Measurements from ENCODE around the gene PRPF6. TPM values are rescaled to one million over a fixed set of nuclear protein-coding genes. Genes with fewer than 3 reads are reported as not detected.

The PRPF6 gene
- total RNA-seq, 4 donors from 2014 or later = 34.1 to 57.4 (median 45.8) TPM

- TF ChIP-seq POLR2A (IDR thresholded peaks at IDR 0.05) (no peak), CTCF (IDR thresholded peaks at IDR 0.05) (no peak)
- no peaks in the 10 kb centered on the region for H3K36me3 ChIP-seq
- DNase-seq = no peak
- intact Hi-C loops (cut with DNase I) = no loop called here
- peak overlapping the region; percentile 80 to 92 (median 86) for H3K27ac ChIP-seq
- H3K27me3 ChIP-seq = no peaks in the 10 kb centered on the region
- peak overlapping the region; percentile 68 to 93 (median 82) for H3K4me3 ChIP-seq
- no peaks in the 10 kb centered on the region for H3K9me3 ChIP-seq
- WGBS, 2 donors = 3% methylated on average over 24 to 29 of the region's 51 CpGs
- peaks cover 26 to 50% (median 31%) of the 10 kb centered on the region in 3 donors for H3K4me1 ChIP-seq
Observed at GRCh38 chr20:64063389-64064144, 82.6 kb downstream of the PRPF6 start.

GRCh38 chr20:64064145-64064698, 83.3 kb downstream of the PRPF6 start:
- no peak for TF ChIP-seq CTCF (IDR thresholded peaks at IDR 0.05)
- TF ChIP-seq POLR2A (IDR thresholded peaks at IDR 0.05) = no peak
- H3K36me3 ChIP-seq = no peaks in the 10 kb centered on the region
- intact Hi-C loops (cut with DNase I) = no loop called here
- peak overlapping the region in 1 of 4 donors; percentile 89 for H3K27ac ChIP-seq
- peaks cover 26 to 50% (median 31%) of the 10 kb centered on the region in 3 donors for H3K4me1 ChIP-seq
- H3K27me3 ChIP-seq = no peaks in the 10 kb centered on the region
- H3K4me3 ChIP-seq = peak overlapping the region; percentile 68 to 93 (median 82)
- 11 to 35% methylated on average over 7 to 8 of the region's 12 CpGs for WGBS, 2 donors
- no peaks in the 10 kb centered on the region for H3K9me3 ChIP-seq
- no peak for DNase-seq

GRCh38 chr20:64065062-64065973, 84.4 kb downstream of the PRPF6 start:
- no peaks in the 10 kb centered on the region for H3K9me3 ChIP-seq
- peaks cover 0 to 1% (median 0%) of the 10 kb centered on the region in 3 donors for H3K36me3 ChIP-seq
- DNase-seq = no peak
- H3K27me3 ChIP-seq = no peaks in the 10 kb centered on the region
- H3K4me3 ChIP-seq = no peak overlapping the region
- intact Hi-C loops (cut with DNase I) = no loop called here
- H3K4me1 ChIP-seq = peaks cover 26 to 50% (median 31%) of the 10 kb centered on the region in 3 donors
- H3K27ac ChIP-seq = no peak overlapping the region
- TF ChIP-seq POLR2A (IDR thresholded peaks at IDR 0.05) = no peak
- no peak for TF ChIP-seq CTCF (IDR thresholded peaks at IDR 0.05)
- 40 to 45% methylated on average over 16 to 21 of the region's 27 CpGs for WGBS, 2 donors

- no peaks in the 10 kb centered on the region for H3K27me3 ChIP-seq
- peaks cover 0 to 6% (median 0%) of the 10 kb centered on the region in 3 donors for H3K36me3 ChIP-seq
- TF ChIP-seq POLR2A (IDR thresholded peaks at IDR 0.05) (no peak), CTCF (IDR thresholded peaks at IDR 0.05) (no peak)
- H3K27ac ChIP-seq = no peak overlapping the region
- DNase-seq = no peak
- no peak overlapping the region for H3K4me3 ChIP-seq
- H3K9me3 ChIP-seq = no peaks in the 10 kb centered on the region
- WGBS, 2 donors = 8 to 39% methylated on average over 2 to 4 of the region's 5 CpGs
- intact Hi-C loops (cut with DNase I) = no loop called here
- peaks cover 26 to 50% (median 31%) of the 10 kb centered on the region in 3 donors for H3K4me1 ChIP-seq
Observed at GRCh38 chr20:64065974-64066343, 85.0 kb downstream of the PRPF6 start.

All from esophagus squamous epithelium (tissue), 5 donors.